KBM-7 (cell line): ENCODE data around the gene KLHDC9.

Experiments used
- DNase-seq: peaks from one replicate; pipeline ENCODE4 v3.0.0-alpha.2; 2015
- in situ Hi-C: fragments of 300-500 bp; cut with MboI; formaldehyde crosslinking; loops from 2 replicates; pipeline ENCODE4 v1.14.3; 2020; ENCODE audit warnings: low sequenced_read_pairs, low pct_unique_long_range_greater_than_20kb, mixed read lengths

KLHDC9 gene

DNA sequence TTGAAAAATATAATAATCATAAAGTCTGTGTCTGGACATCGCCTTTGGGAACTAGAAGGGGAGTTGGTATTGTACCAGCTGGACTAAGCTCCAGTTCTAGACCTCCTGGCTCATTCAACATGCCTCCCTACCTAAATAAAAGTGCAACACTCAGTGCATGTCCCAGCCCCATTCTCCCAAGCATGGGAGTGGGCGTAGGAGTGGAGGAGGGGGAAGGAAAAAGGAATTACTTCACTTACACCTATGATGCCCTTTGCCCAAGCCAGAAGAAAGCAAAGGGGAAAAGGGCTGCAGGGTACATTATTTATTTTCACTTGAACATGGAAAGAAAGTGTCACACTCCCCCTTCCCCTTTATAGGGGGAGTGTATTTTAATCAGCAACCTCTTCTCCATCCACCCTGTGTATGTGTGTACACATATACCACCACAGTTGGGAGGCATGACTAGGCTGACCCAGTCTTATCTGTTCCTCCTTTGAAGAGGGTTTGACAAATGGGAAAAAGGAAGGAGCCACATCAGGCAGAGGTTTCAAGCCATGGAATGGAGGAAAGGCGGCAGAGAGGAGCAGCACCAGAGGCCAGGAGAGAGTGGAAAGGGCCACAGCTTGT lies 23.0 kb downstream of the KLHDC9 start:
- in situ Hi-C loops, result no loop called here
- no peak for DNase-seq

DNA sequence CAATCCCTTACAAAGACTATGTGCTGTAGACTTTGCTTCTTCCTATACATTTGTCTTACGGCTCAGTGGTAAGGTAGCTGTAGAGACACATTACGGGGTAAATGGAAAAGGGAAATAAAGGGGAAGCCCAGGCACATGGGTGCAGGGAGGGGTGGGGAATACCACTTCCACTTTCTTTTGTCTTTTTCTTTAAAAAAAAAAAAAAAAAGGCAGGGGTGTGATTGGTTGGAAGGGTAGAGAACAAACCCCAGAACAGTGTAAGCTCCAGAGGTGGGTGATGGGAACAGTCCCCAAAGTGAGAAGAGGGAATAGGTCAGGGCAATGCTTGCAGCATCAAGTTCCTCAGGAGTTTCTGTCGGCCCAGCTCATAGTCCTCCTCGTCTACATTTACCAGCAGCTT lies 23.7 kb downstream of the KLHDC9 start:
- in situ Hi-C loops, result no loop called here
- peak; percentile 69 for DNase-seq

- in situ Hi-C loops, result no loop called here
- no peak for DNase-seq
Observed at GRCh38 chr1:161122967-161123366, 24.8 kb downstream of the KLHDC9 start.

GRCh38 chr1:161127649-161128048 lies 29.5 kb downstream of the KLHDC9 start:
- DNase-seq, result no peak
- in situ Hi-C loops, result no loop called here

DNA sequence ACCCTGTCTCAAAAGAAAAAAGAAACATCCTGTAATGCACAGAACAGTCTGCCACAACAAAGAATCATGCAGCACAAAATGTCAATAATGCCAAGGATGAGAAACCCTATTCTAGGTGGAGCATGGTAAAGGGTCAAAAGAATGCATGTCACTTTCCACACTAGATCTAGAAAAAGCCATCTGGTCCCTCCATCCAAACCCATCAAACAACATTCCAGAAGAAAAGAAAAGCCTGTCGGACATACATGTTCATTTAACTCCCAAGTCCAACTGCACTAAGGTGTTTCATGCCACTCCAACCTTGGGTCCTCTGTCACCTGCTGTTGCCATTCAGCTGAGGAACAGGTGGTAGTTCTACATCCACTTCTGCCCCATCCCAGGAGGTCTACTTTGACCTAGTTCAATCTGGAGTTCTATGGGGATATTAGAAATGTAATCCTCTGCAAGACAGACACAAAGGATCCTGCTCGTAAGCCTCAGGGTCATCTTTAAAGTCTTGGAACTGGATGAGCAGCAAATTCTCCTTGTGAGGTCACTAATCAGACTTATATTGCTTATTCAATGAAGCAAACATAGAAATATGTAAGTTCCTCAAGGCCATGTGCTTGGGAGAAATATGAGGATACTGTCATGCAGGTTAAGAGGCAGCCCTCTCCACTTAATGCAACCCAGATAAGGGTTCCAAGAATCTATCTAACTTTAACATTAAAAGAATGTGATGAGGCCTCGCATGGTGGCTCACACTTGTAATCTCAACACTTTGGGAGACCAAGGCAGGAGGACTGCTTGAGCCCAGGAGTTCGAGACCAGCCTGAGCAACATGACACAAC lies 30.6 kb downstream of the KLHDC9 start:
- no peak for DNase-seq
- in situ Hi-C loops, result no loop called here

DNA sequence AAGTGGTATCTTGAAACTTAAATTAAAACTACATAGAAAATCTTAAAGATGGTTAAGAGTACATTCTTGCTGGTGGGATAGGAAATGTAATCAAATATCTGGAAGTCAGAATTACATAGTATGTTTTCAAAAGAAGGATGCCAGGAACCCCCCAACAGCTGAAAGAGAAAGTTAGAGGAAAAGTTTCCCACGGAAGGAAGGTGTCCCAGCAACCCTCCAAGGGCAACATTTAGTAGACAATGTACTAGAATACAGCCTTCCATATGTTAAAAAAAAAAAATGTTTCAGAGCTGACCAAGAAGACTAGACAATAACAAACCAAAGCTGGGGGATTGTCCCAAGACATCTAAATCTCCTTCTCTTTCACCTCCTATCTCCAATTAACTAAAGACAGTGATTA lies 32.1 kb downstream of the KLHDC9 start:
- in situ Hi-C loops, result no loop called here

DNA sequence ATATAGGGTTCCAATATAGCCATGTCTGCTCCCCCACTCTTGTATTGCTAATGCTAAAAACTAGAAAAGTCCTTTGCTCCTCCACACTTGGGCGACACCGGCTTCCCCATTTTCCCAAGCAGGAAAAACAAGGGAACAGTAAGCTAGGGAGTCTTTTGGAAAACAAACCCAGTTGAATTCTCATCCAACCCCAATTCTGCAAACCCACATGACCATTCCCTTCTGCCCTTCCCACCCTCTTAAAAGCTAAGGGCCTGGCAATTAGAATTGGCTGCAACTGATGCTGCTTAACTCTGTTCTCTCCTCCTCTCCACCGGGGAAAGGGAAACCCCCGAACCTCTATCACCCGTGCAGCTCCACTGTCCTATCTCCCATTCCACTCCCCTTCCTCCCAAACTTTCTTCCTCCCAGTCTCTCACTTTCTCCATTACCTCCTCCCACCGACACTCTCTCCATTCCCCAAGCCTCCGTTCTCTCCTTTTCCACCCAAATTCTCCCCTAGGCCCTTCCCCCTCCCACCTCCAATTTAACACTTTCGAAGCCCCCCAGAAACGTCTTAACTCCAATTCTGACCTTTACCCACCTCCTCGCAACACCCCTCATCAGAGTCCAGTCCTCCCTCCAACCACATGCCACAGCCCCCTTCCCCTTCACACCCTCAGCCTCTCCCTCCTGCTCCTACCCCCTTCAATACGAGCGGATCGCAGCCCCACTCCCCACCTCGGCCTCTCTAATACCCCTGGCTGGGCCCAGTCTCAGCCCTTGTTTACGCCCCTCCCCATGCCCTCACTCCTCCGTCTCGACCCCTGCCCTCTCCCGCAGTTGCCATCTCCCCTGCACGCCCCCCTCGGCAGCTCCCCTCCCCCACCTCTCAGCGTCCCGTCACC lies 33.6 kb downstream of the KLHDC9 start:
- DNase-seq, result no peak
- in situ Hi-C loops, result no loop called here

More for the DNA sequence above, 32.1 kb downstream of the KLHDC9 start:
- no peak for DNase-seq

- peak; percentile 98 for DNase-seq
- in situ Hi-C loops, result no loop called here
Observed at GRCh38 chr1:161132410-161133219, 34.5 kb downstream of the KLHDC9 start, which contains the start of gene DEDD. DEDD (minus strand) TSS chr1:161132667; CDS start chr1:161124462, 8,205 bp downstream.

- in situ Hi-C loops, result no loop called here
- no peak for DNase-seq
Observed at GRCh38 chr1:161133220-161133740, 35.1 kb downstream of the KLHDC9 start.

GRCh38 chr1:161137881-161138280 lies 39.7 kb downstream of the KLHDC9 start:
- in situ Hi-C loops, result no loop called here
- no peak for DNase-seq

DNA sequence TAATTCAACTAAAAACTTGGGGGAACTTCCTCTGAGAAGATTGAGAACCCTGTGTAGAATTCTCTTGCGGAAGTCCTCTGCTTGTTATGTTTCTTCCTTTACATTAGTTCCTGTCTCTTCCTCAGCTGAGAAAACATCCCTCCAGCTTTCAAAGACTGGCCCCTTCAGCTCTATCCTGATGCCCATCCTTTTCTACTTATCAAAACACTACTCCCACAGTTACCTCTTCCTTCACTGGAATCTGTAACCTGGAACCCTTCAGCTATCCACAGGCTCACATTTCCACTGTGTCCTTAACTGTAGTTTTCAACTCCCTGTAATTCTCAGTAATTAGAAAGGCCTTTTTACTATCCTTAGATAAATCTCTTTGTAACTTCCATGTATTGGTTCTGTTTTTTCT lies 40.3 kb downstream of the KLHDC9 start:
- DNase-seq, result no peak
- in situ Hi-C loops, result no loop called here

- in situ Hi-C loops, result no loop called here
- DNase-seq, result peak; percentile 69
Observed at GRCh38 chr1:161139766-161140165, 41.6 kb downstream of the KLHDC9 start.

DNA sequence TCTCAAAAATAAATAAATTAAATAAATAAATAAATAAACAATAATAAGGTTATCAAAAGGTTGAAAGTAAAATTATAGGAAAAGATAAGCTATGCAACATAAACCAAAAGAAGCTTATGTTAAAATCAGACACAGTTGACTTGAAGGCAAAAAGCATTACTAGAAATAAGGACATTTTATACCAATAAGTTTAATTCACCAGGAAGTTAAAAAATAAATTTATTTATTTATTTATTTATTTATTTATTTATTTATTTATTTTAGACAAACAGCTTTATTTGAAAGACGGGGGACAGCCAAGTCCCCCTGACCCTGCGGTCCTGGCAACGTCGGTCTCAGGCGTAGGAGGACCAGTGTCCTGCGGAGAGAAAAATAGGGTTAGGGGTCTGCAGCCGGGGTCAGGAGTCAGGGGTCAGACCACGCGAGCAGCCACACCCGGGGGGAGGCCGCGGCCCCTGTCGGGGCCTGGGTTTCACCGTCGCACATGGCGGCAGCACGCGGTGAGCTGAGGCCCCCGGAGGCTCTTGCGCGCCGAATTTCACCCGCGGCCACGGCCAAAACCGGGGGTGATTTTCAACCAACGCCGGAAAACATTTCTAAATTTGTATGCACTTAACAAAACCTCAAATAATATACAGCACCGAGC lies 42.7 kb downstream of the KLHDC9 start:
- DNase-seq, result no peak
- in situ Hi-C loops, result no loop called here

GRCh38 chr1:161145832-161146231 lies 47.7 kb downstream of the KLHDC9 start:
- in situ Hi-C loops, result no loop called here
- DNase-seq, result no peak
